Stomach (tissue), 4 donors: ENCODE measurements around the gene OR10G2.

Experiments
- CTCF ChIP-seq, 7 experiments: fragments of 450-650 bp in 4 of 7; fragments of 200-600 bp in 3 of 7; sonication (generic) in 3 of 7; IDR thresholded peaks; one replicate each; pipeline ENCODE4 v1.5.1; 2016 to 2019; ENCODE audit warnings: antibody characterized with exemption in 7 of 7, control low read depth in 2 of 7, mild to moderate bottlenecking in 1 of 7
- EP300 ChIP-seq: sonication (generic); formaldehyde crosslinking; IDR thresholded peaks from one replicate; pipeline ENCODE4 v1.6.1; 2017; ENCODE audit warnings: antibody characterized with exemption
- POLR2A ChIP-seq, 4 donors: fragments of 450-650 bp; IDR thresholded peaks; one replicate each; pipeline ENCODE4 v1.6.1; 2016; ENCODE audit warnings: antibody characterized with exemption in 4 of 4, control low read depth in 2 of 4, mild to moderate bottlenecking in 1 of 4, moderate library complexity in 1 of 4

DNA sequence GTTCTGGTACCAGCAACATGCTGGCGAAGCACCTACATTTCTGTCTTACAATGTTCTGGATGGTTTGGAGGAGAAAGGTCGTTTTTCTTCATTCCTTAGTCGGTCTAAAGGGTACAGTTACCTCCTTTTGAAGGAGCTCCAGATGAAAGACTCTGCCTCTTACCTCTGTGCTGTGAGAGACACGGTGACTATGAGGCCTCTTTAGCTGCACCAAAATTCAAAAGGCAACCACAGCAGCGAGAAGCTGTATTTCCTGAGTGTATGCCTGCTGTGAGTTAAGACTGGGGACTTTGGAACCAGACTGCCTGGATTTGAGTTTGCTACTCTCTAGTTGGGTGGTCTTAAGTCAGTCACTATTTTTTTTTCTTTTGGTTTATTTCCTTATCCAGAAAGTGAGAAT, 8.7 kb upstream of the OR10G2 start:
- no peak for TF ChIP-seq CTCF (IDR thresholded peaks at IDR 0.05)
- no peak for TF ChIP-seq EP300
- TF ChIP-seq POLR2A (IDR thresholded peaks at IDR 0.05): no peak
